Measurements from ENCODE around the gene PCYT1A. TPM values are rescaled to one million over a fixed set of nuclear protein-coding genes. Genes with fewer than 3 reads are reported as not detected.
"Not testable (repeated sequence)": the region's sequence is repeated elsewhere in the genome, so short reads cannot be mapped to it uniquely, and the experiment has no call there.

The PCYT1A gene
- total and polyA plus RNA-seq, 5 donors from 2014 or later, result 21.4 to 87.4 (median 23.2) TPM

DNA sequence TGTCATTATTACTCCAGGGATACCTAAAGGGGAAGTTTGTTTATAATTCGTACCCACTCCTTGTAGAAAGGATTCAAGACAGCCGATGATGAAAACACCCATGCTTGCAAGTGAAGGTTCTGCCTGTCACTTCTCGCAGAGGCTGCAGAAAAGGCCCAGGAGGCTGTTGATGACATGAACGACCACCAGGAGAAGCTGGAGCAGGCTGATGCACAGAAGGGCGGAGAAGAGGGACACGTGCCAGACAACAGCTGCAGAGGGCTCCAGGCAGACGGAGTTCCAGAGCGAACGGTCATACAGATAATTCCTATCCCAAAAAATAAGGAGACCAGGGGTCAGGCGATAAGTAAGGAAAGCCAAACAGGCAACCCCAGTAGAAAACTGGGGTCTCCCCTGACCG, 36.2 kb upstream of the PCYT1A start:
- ATAC-seq (ENCODE audit: low read depth in 2 of 2) (no peak), DNase-seq (no peak)
- Mint-ChIP-seq H3K4me1 (peaks cover 0 to 8% (median 3%) of the 10 kb centered on the region in 4 donors), H3K9me3 (peaks cover 0 to 1% (median 0%) of the 10 kb centered on the region in 7 donors), H3K27me3 (no peaks in the 10 kb centered on the region), H3K27ac (no peak overlapping the region), H3K36me3 (no peaks in the 10 kb centered on the region), H3K4me3 (no peak overlapping the region)
- peaks cover 3% of the 10 kb centered on the region for H3K4me1 ChIP-seq (ENCODE audit: control insufficient read depth, insufficient read depth, low read length, poor library complexity, severe bottlenecking)
- no peaks in the 10 kb centered on the region for H3K9me3 ChIP-seq (ENCODE audit: control insufficient read depth in 2 of 2, low read length in 2 of 2)
- no peak overlapping the region for H3K27ac ChIP-seq (ENCODE audit: insufficient read depth, low read length, poor library complexity, severe bottlenecking)
- no peaks in the 10 kb centered on the region for H3K36me3 ChIP-seq (ENCODE audit: control insufficient read depth, insufficient read depth, low read length)
- no peaks in the 10 kb centered on the region for H3K27me3 ChIP-seq (ENCODE audit: control insufficient read depth, insufficient read depth, low read length)
- no peak overlapping the region for H3K4me3 ChIP-seq (ENCODE audit: low read depth, low read length)

DNA sequence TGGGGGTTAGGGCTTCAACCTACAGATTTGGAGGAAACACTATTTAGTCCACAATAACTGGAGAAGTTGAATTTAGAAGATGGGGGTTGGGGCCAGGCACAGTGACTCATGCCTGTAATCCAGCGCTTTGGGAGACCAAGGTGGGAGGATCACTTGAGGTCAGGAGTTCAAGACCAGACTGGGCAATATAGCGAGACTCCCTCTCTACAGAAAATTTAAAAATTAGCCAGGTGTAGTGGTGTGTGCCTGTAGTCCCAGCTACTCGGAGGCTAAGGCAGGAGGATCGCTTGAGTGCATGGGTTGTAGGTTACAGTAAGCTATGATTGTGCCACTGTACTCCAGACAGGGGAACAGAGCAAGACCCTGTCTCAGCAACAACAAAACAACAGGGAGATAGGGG, 35.5 kb upstream of the PCYT1A start:
- H3K27ac ChIP-seq (ENCODE audit: insufficient read depth, low read length, poor library complexity, severe bottlenecking), result no peak overlapping the region
- no peaks in the 10 kb centered on the region for H3K36me3 ChIP-seq (ENCODE audit: control insufficient read depth, insufficient read depth, low read length)
- peaks cover 3% of the 10 kb centered on the region for H3K4me1 ChIP-seq (ENCODE audit: control insufficient read depth, insufficient read depth, low read length, poor library complexity, severe bottlenecking)
- no peaks in the 10 kb centered on the region for H3K27me3 Mint-ChIP-seq
- H3K9me3 Mint-ChIP-seq, result peaks cover 0 to 1% (median 0%) of the 10 kb centered on the region in 7 donors
- H3K27ac Mint-ChIP-seq, result no peak overlapping the region
- ATAC-seq (ENCODE audit: low read depth in 2 of 2) (no peak), DNase-seq (no peak)
- H3K4me3 ChIP-seq (ENCODE audit: low read depth, low read length), result no peak overlapping the region
- H3K4me1 Mint-ChIP-seq, result peaks cover 0 to 8% (median 3%) of the 10 kb centered on the region in 4 donors
- peak overlapping the region in 1 of 4 donors; percentile 40 for H3K4me3 Mint-ChIP-seq
- H3K27me3 ChIP-seq (ENCODE audit: control insufficient read depth, insufficient read depth, low read length), result no peaks in the 10 kb centered on the region
- H3K9me3 ChIP-seq (ENCODE audit: control insufficient read depth in 2 of 2, low read length in 2 of 2), result no peaks in the 10 kb centered on the region
- no peaks in the 10 kb centered on the region for H3K36me3 Mint-ChIP-seq

DNA sequence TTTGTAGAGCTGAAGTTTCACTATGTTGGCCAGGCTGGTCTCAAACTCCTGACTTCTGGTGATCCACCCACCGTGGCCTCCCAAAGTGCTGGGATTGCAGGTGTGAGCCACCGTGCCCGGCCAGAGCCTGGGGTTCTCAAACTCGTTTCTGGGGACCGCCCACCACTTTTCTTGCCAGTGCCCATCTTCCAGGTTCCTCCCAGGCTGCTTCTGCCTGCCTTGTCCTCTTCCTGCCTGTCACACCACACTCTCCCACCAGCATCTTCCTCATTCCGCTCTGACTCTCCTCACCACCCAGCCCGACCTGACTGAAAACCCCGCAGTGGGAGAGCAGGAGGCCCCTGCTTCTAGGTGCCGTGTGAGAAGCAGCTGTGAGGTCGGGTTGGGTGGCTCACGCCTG, 33.6 kb upstream of the PCYT1A start:
- Histone ChIP-seq H3K4me1 (ENCODE audit: control insufficient read depth, insufficient read depth, low read length, poor library complexity, severe bottlenecking) (peaks cover 3% of the 10 kb centered on the region), H3K4me3 (ENCODE audit: low read depth, low read length) (no peak overlapping the region), H3K36me3 (ENCODE audit: control insufficient read depth, insufficient read depth, low read length) (no peaks in the 10 kb centered on the region), H3K27me3 (ENCODE audit: control insufficient read depth, insufficient read depth, low read length) (no peaks in the 10 kb centered on the region), H3K9me3 (ENCODE audit: control insufficient read depth in 2 of 2, low read length in 2 of 2) (no peaks in the 10 kb centered on the region), H3K27ac (ENCODE audit: insufficient read depth, low read length, poor library complexity, severe bottlenecking) (no peak overlapping the region)
- peaks cover 0 to 12% (median 4%) of the 10 kb centered on the region in 4 donors for H3K4me1 Mint-ChIP-seq
- no peak overlapping the region for H3K27ac Mint-ChIP-seq
- DNase-seq (no peak), ATAC-seq (ENCODE audit: low read depth in 2 of 2) (no peak)
- no peaks in the 10 kb centered on the region for H3K36me3 Mint-ChIP-seq
- H3K27me3 Mint-ChIP-seq, result no peaks in the 10 kb centered on the region
- peaks cover 0 to 2% (median 0%) of the 10 kb centered on the region in 7 donors for H3K9me3 Mint-ChIP-seq
- peak overlapping the region; percentile 15 to 52 (median 36) for H3K4me3 Mint-ChIP-seq

DNA sequence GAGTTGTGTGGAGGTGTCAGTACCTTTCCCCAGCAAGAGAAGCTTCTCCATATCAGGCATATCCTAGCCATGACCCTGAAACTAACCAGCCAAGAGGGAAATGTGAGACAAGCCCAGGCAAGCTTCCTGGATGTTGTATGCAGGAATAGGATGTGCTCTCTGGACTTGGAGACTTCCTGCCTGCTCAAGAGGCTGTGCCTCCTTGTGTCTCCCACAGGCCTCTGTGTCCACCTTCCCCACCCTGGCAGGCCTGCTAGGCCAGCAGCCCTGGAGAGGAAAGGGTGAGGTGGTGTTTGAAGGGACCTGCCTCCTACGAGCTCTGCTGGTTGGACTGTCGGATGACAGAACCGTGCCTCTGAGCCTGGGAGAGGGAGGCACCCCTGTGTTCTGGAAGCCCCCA, 32.6 kb upstream of the PCYT1A start:
- Histone ChIP-seq H3K27ac (ENCODE audit: insufficient read depth, low read length, poor library complexity, severe bottlenecking) (no peak overlapping the region), H3K4me3 (ENCODE audit: low read depth, low read length) (no peak overlapping the region), H3K36me3 (ENCODE audit: control insufficient read depth, insufficient read depth, low read length) (no peaks in the 10 kb centered on the region), H3K9me3 (ENCODE audit: control insufficient read depth in 2 of 2, low read length in 2 of 2) (no peaks in the 10 kb centered on the region), H3K4me1 (ENCODE audit: control insufficient read depth, insufficient read depth, low read length, poor library complexity, severe bottlenecking) (peaks cover 3% of the 10 kb centered on the region), H3K27me3 (ENCODE audit: control insufficient read depth, insufficient read depth, low read length) (no peaks in the 10 kb centered on the region)
- Mint-ChIP-seq H3K27ac (peak overlapping the region in 1 of 3 donors; percentile 92), H3K27me3 (no peaks in the 10 kb centered on the region), H3K9me3 (peaks cover 0 to 2% (median 0%) of the 10 kb centered on the region in 7 donors), H3K36me3 (no peaks in the 10 kb centered on the region), H3K4me1 (peaks cover 0 to 12% (median 4%) of the 10 kb centered on the region in 4 donors), H3K4me3 (peak overlapping the region in 3 of 4 donors; percentile 38 to 99 (median 51))
- ATAC-seq (ENCODE audit: low read depth in 2 of 2) (no peak), DNase-seq (no peak)

DNA sequence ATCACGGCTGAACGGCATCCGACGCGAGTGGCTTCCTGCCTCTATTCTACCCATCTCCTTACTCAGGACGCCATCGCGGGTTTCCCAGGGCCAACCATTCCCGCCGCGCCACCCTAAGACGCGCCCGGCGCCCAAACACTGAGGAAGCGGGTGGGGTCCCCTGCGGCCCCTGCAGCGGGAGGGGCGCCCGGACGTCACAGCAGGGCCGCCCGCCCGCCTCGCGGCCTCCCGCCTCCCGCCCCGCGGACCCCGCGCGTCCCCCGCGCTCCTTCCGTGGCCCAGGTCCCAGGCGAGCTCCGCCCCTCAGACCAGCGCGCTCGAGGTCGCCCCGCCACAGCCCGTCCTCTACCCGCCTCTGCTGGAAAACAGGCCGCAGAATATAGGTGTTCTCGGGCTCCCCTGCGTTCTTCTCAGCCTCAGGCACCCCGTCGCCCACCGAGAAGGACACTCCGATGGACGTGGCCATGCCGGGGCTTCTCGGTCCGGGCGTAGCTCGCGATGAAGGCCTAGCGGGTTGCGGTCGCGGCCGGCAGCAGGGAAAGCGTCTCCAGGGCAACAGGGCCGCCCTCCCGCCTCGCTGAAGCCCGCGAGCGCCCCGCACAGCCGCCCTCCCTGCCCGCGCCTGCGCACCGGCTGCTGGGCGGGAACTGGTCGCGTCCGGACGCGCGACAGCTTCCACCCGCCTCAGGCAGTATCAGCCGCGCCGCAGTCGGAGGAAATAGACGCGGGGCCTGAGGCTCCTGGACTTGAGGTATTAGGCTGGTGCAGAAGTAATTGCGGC, 30.4 kb upstream of the PCYT1A start, which contains the start of gene DYNLT2B:
DYNLT2B (minus strand) TSS at position 554 of the 781 bp plus-strand sequence; CDS start at position 466, 88 bp downstream.
- peak within 1 kb of the TSS; percentile 95 to 99 (median 96) for H3K4me3 Mint-ChIP-seq
- H3K4me1 ChIP-seq (ENCODE audit: control insufficient read depth, insufficient read depth, low read length, poor library complexity, severe bottlenecking), result peaks cover 3% of the 10 kb centered on the region
- peak; percentile 82 to 96 (median 90) for DNase-seq
- H3K4me1 Mint-ChIP-seq, result peaks cover 0 to 15% (median 8%) of the 10 kb centered on the region in 4 donors
- peak within 1 kb of the TSS; percentile 51 for H3K4me3 ChIP-seq (ENCODE audit: low read depth, low read length)
- no peaks in the 10 kb centered on the region for H3K9me3 ChIP-seq (ENCODE audit: control insufficient read depth in 2 of 2, low read length in 2 of 2)
- peak within 1 kb of the TSS; percentile 85 for H3K27ac ChIP-seq (ENCODE audit: insufficient read depth, low read length, poor library complexity, severe bottlenecking)
- no peaks in the 10 kb centered on the region for H3K27me3 Mint-ChIP-seq
- no peaks in the 10 kb centered on the region for H3K36me3 Mint-ChIP-seq
- H3K27me3 ChIP-seq (ENCODE audit: control insufficient read depth, insufficient read depth, low read length), result no peaks in the 10 kb centered on the region
- no peaks in the 10 kb centered on the region for H3K36me3 ChIP-seq (ENCODE audit: control insufficient read depth, insufficient read depth, low read length)
- peak within 1 kb of the TSS; percentile 92 to 98 (median 96) for H3K27ac Mint-ChIP-seq
- H3K9me3 Mint-ChIP-seq, result peaks cover 0 to 2% (median 0%) of the 10 kb centered on the region in 7 donors
- ATAC-seq (ENCODE audit: low read depth in 2 of 2), result peak; percentile 91 to 92

DNA sequence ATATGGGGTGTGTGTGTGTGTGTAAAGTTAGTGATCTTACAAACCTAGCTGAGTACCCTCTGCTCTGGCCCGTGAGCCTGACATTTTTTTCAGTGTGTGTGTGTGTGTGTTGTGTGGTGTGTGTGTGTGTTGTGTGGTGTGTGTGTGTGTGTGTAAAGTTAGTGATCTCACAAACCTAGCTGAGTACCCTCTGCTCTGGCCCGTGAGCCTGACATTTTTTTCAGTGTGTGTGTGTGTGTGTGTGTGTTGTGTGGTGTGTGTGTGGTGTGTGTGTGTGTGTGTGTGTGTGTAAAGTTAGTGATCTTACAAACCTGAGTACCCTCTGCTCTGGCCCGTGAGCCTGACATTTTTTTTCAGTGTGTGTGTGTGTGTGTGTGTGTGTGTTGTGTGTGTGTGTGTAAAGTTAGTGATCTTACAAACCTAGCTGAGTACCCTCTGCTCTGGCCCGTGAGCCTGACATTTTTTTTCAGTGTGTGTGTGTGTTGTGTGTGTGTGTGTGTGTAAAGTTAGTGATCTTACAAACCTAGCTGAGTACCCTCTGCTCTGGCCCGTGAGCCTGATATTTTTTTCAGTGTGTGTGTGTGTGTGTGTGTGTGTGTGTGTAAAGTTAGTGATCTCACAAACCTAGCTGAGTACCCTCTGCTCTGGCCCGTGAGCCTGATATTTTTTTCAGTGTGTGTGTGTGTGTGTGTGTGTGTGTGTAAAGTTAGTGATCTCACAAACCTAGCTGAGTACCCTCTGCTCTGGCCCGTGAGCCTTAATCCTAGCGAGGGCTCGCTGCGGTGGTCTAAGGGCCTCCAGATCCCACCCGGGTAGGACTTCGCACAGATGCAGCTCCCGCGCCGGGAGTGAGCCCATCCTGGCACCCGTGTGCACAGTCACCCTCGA, 29.5 kb upstream of the PCYT1A start:
- not testable (repeated sequence) for H3K9me3 ChIP-seq (ENCODE audit: control insufficient read depth in 2 of 2, low read length in 2 of 2); H3K4me1 ChIP-seq (ENCODE audit: control insufficient read depth, insufficient read depth, low read length, poor library complexity, severe bottlenecking); ATAC-seq (ENCODE audit: low read depth in 2 of 2); H3K9me3 Mint-ChIP-seq; H3K36me3 ChIP-seq (ENCODE audit: control insufficient read depth, insufficient read depth, low read length); H3K27me3 Mint-ChIP-seq; H3K27me3 ChIP-seq (ENCODE audit: control insufficient read depth, insufficient read depth, low read length); H3K36me3 Mint-ChIP-seq
- Mint-ChIP-seq H3K4me3 (peak overlapping the region; percentile 94 to 99 (median 96)), H3K4me1 (peaks cover 0 to 15% (median 8%) of the 10 kb centered on the region in 4 donors), H3K27ac (peak overlapping the region; percentile 92 to 98 (median 96))
- peak in 2 of 3 donors; percentile 2 to 80 for DNase-seq
- Histone ChIP-seq H3K4me3 (ENCODE audit: low read depth, low read length) (peak overlapping the region; percentile 51), H3K27ac (ENCODE audit: insufficient read depth, low read length, poor library complexity, severe bottlenecking) (peak overlapping the region; percentile 85)

DNA sequence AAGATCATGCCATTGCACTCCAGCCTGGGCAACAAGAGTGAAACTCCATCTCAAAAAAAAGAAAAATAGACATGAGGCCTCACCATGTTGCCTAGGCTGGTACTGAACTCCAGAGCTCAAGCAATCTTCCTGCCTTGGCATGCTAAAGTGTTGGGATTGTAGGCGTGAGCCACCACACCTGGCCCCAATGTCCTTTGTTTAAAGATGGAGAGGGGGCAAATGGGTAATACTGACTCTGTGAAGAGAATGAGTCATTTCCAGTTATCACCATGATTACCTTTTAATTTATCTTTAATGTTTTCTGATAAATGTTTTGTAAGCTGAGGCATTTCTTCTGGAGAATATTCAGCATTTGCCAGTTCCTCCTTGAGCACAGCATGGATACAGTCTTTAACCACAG, 28.3 kb upstream of the PCYT1A start:
- Mint-ChIP-seq H3K27ac (peak overlapping the region in 1 of 3 donors; percentile 25), H3K9me3 (peaks cover 0 to 2% (median 0%) of the 10 kb centered on the region in 7 donors), H3K4me1 (peaks cover 0 to 15% (median 8%) of the 10 kb centered on the region in 4 donors), H3K27me3 (no peaks in the 10 kb centered on the region), H3K4me3 (peak overlapping the region in 3 of 4 donors; percentile 15 to 52 (median 21)), H3K36me3 (no peaks in the 10 kb centered on the region)
- peaks cover 3% of the 10 kb centered on the region for H3K4me1 ChIP-seq (ENCODE audit: control insufficient read depth, insufficient read depth, low read length, poor library complexity, severe bottlenecking)
- DNase-seq (no peak), ATAC-seq (ENCODE audit: low read depth in 2 of 2) (no peak)
- peak overlapping the region; percentile 85 for H3K27ac ChIP-seq (ENCODE audit: insufficient read depth, low read length, poor library complexity, severe bottlenecking)
- H3K36me3 ChIP-seq (ENCODE audit: control insufficient read depth, insufficient read depth, low read length), result no peaks in the 10 kb centered on the region
- no peaks in the 10 kb centered on the region for H3K9me3 ChIP-seq (ENCODE audit: control insufficient read depth in 2 of 2, low read length in 2 of 2)
- no peaks in the 10 kb centered on the region for H3K27me3 ChIP-seq (ENCODE audit: control insufficient read depth, insufficient read depth, low read length)
- no peak overlapping the region for H3K4me3 ChIP-seq (ENCODE audit: low read depth, low read length)

All from CD4-positive, CD25-positive, alpha-beta regulatory T cell (primary cell).